Mesendoderm (in vitro differentiated cells): ENCODE measurements around the gene PAK5. TPM values are rescaled to one million over a fixed set of nuclear protein-coding genes. Genes with fewer than 3 reads are reported as not detected.

ENCODE experiments used
- DNase-seq: peaks from one replicate; pipeline ENCODE4 v3.0.0; 2013
- H2AK5ac ChIP-seq: 2 replicates; pipeline ENCODE4 v1.6.1; 2013; ENCODE audit warnings: low read length, inconsistent platforms
- H2BK120ac ChIP-seq: 2 replicates; pipeline ENCODE4 v1.6.1; 2013; ENCODE audit warnings: low read depth, mild to moderate bottlenecking, low read length, moderate library complexity, mixed read lengths
- H2BK15ac ChIP-seq: replicated peaks from 2 replicates; pipeline ENCODE4 v1.6.1; 2013; ENCODE audit warnings: low read depth, mild to moderate bottlenecking, moderate library complexity
- H2BK5ac ChIP-seq: 2 replicates; pipeline ENCODE4 v1.6.1; 2013; ENCODE audit warnings: low read length, inconsistent platforms
- H3K18ac ChIP-seq: 2 replicates; pipeline ENCODE4 v1.6.1; 2013; ENCODE audit warnings: mild to moderate bottlenecking, low read length, mixed read lengths
- H3K23ac ChIP-seq: one replicate; pipeline ENCODE4 v1.6.1; 2013; ENCODE audit warnings: low read length
- H3K27ac ChIP-seq: 2 replicates; pipeline ENCODE4 v1.5.1; 2013; ENCODE audit warnings: low read depth, mild to moderate bottlenecking, inconsistent platforms, low read length, moderate library complexity
- H3K27me3 ChIP-seq: 2 replicates; pipeline ENCODE4 v1.6.1; 2013; ENCODE audit warnings: low read length, control low read depth, mild to moderate bottlenecking, inconsistent platforms; ENCODE audit not compliant: insufficient read depth, poor library complexity
- H3K36me3 ChIP-seq: 2 replicates; pipeline ENCODE4 v1.6.1; 2013; ENCODE audit warnings: low read length, inconsistent platforms; ENCODE audit not compliant: control insufficient read depth, insufficient read depth
- H3K4ac ChIP-seq: one replicate; pipeline ENCODE4 v1.6.1; 2013; ENCODE audit warnings: low read depth, mild to moderate bottlenecking, low read length, moderate library complexity
- H3K4me1 ChIP-seq: 2 replicates; pipeline ENCODE4 v1.6.1; 2013; ENCODE audit warnings: low read depth, low read length, inconsistent platforms; ENCODE audit not compliant: control insufficient read depth
- H3K4me2 ChIP-seq: 2 replicates; pipeline ENCODE4 v1.6.1; 2013; ENCODE audit warnings: low read length
- H3K4me3 ChIP-seq: 2 replicates; pipeline ENCODE4 v1.5.1; 2013; ENCODE audit warnings: mild to moderate bottlenecking, low read length
- H3K56ac ChIP-seq: one replicate; pipeline ENCODE4 v1.6.1; 2013; ENCODE audit warnings: low read length
- H3K79me1 ChIP-seq: 2 replicates; pipeline ENCODE4 v1.6.1; 2013; ENCODE audit warnings: low read length, inconsistent platforms
- H3K79me2 ChIP-seq: 2 replicates; pipeline ENCODE4 v1.6.1; 2013; ENCODE audit warnings: mild to moderate bottlenecking, low read length; ENCODE audit not compliant: control insufficient read depth, insufficient read depth
- H3K9ac ChIP-seq: 2 replicates; pipeline ENCODE4 v1.6.1; 2013; ENCODE audit warnings: low read length, inconsistent platforms
- H4K5ac ChIP-seq: one replicate; pipeline ENCODE4 v1.6.1; 2013; ENCODE audit warnings: low read length
- H4K8ac ChIP-seq: one replicate; pipeline ENCODE4 v1.6.1; 2013; ENCODE audit warnings: low read depth, mild to moderate bottlenecking, control low read depth, low read length, moderate library complexity
- WGBS: extraction: QIAGEN DNeasy Blood & Tissue Kit; methylation state at CpG from one replicate; pipeline ENCODE4 v1.1.7; 2013; ENCODE audit warnings: low lambda C conversion rate, missing lambda C conversion rate; ENCODE audit not compliant: insufficient coverage; ENCODE audit errors: extremely low coverage; 5-methylcytosine and 5-hydroxymethylcytosine counted together
- polyA plus RNA-seq, 2 experiments: library from polyadenylated mRNA; stranded (reverse); fragments of 200-250 nt; gene quantifications; one replicate each; pipeline ENCODE4 v1.2.3, GENCODE V29; 2013

PAK5 gene
- polyA plus RNA-seq (2013, experiment 1 of 2), result 0.25 TPM
- 0.24 TPM for polyA plus RNA-seq (2013, experiment 2 of 2)

- no CpG with 5 or more reads among the region's 57 CpGs for WGBS
- no peak within 1 kb of the TSS for H4K8ac ChIP-seq
Observed at GRCh38 chr20:9838378-9839295, at the start of gene PAK5. Gene PAK5 (minus strand): TSS chr20:9839076. CDS start chr20:9644328, 194,748 bp downstream.

GRCh38 chr20:9887706-9888105, 48.8 kb upstream of the PAK5 start:
- H3K79me1 ChIP-seq, result no peaks in the 10 kb centered on the region
- no peak overlapping the region for H2BK15ac ChIP-seq
- H3K4me1 ChIP-seq, result no peaks in the 10 kb centered on the region
- no peak overlapping the region for H2BK5ac ChIP-seq
- H3K79me2 ChIP-seq, result no peaks in the 10 kb centered on the region
- no peak for DNase-seq
- no peaks in the 10 kb centered on the region for H3K27me3 ChIP-seq
- no peak overlapping the region for H3K23ac ChIP-seq
- H4K8ac ChIP-seq, result no peak overlapping the region
- H4K5ac ChIP-seq, result no peak overlapping the region
- H3K36me3 ChIP-seq, result no peaks in the 10 kb centered on the region
- no peak overlapping the region for H3K27ac ChIP-seq
- no peak overlapping the region for H3K18ac ChIP-seq
- no peak overlapping the region for H2BK120ac ChIP-seq
- no peak overlapping the region for H3K56ac ChIP-seq
- no peak overlapping the region for H3K4me2 ChIP-seq
- H3K9ac ChIP-seq, result no peak overlapping the region
- no peak overlapping the region for H3K4me3 ChIP-seq
- H3K4ac ChIP-seq, result no peak overlapping the region
- H2AK5ac ChIP-seq, result no peak overlapping the region

More at GRCh38 chr20:9838378-9839295, at the start of gene PAK5:
- Histone ChIP-seq H2AK5ac (no peak within 1 kb of the TSS), H3K18ac (peak within 1 kb of the TSS; percentile 8), H3K79me1 (no peaks in the 10 kb centered on the region), H3K4ac (no peak within 1 kb of the TSS), H3K23ac (no peak within 1 kb of the TSS), H4K5ac (no peak within 1 kb of the TSS), H3K56ac (peak within 1 kb of the TSS; percentile 25), H3K4me3 (peak within 1 kb of the TSS; percentile 55), H3K4me1 (peaks cover 4% of the 10 kb centered on the region), H3K4me2 (peak within 1 kb of the TSS; percentile 73), H3K9ac (peak within 1 kb of the TSS; percentile 30), H3K27ac (no peak within 1 kb of the TSS), H3K79me2 (no peaks in the 10 kb centered on the region), H2BK15ac (no peak within 1 kb of the TSS), H3K36me3 (no peaks in the 10 kb centered on the region), H3K27me3 (peaks cover 6% of the 10 kb centered on the region), H2BK120ac (no peak within 1 kb of the TSS), H2BK5ac (no peak within 1 kb of the TSS)
- peak; percentile 96 for DNase-seq

DNA sequence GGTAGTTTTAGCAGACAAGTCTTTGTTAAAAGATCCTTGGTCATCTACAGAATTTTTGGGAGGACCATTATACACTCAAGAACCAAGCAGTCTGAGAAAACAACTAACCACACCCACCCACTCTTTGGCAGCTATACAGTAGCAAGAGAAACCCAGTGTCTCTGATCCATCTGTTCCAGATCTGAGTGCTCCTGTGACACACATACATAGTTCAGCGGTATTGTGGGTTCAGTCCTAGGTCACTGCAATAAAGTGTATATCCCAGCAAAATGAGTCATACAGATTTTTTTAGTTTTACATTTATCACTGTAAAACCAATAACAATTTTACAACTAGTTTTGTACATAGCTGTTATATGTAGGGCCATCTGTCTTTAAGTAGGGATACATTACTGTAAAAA, 47.4 kb upstream of the PAK5 start:
- no peak for DNase-seq
- no peaks in the 10 kb centered on the region for H3K27me3 ChIP-seq
- no peak overlapping the region for H3K23ac ChIP-seq
- no peak overlapping the region for H2BK15ac ChIP-seq
- no CpG with 5 or more reads among the region's 1 CpG for whole genome bisulfite sequencing
- no peaks in the 10 kb centered on the region for H3K79me2 ChIP-seq
- H3K18ac ChIP-seq, result no peak overlapping the region
- no peak overlapping the region for H3K9ac ChIP-seq
- no peak overlapping the region for H3K4ac ChIP-seq
- H2AK5ac ChIP-seq, result no peak overlapping the region
- no peak overlapping the region for H3K56ac ChIP-seq
- H3K4me1 ChIP-seq, result no peaks in the 10 kb centered on the region
- H2BK120ac ChIP-seq, result no peak overlapping the region
- no peak overlapping the region for H4K8ac ChIP-seq
- H4K5ac ChIP-seq, result no peak overlapping the region
- no peaks in the 10 kb centered on the region for H3K36me3 ChIP-seq
- H3K4me3 ChIP-seq, result no peak overlapping the region
- H3K27ac ChIP-seq, result no peak overlapping the region
- H2BK5ac ChIP-seq, result no peak overlapping the region
- no peak overlapping the region for H3K4me2 ChIP-seq
- H3K79me1 ChIP-seq, result no peaks in the 10 kb centered on the region

- no CpG with 5 or more reads among the region's 2 CpGs for WGBS
- Histone ChIP-seq H2BK5ac (no peak overlapping the region), H3K23ac (no peak overlapping the region), H3K79me2 (no peaks in the 10 kb centered on the region), H3K4me2 (no peak overlapping the region), H2BK120ac (no peak overlapping the region), H3K4me3 (no peak overlapping the region), H3K18ac (no peak overlapping the region), H3K4ac (no peak overlapping the region), H3K27ac (no peak overlapping the region), H3K56ac (no peak overlapping the region), H3K4me1 (no peaks in the 10 kb centered on the region), H4K5ac (no peak overlapping the region), H2BK15ac (no peak overlapping the region), H4K8ac (no peak overlapping the region), H3K27me3 (no peaks in the 10 kb centered on the region), H3K79me1 (no peaks in the 10 kb centered on the region), H3K36me3 (no peaks in the 10 kb centered on the region), H3K9ac (no peak overlapping the region), H2AK5ac (no peak overlapping the region)
- peak; percentile 28 for DNase-seq
Observed at GRCh38 chr20:9884666-9885065, 45.8 kb upstream of the PAK5 start.

GRCh38 chr20:9884061-9884460, 45.2 kb upstream of the PAK5 start:
- no peak overlapping the region for H3K4ac ChIP-seq
- no peaks in the 10 kb centered on the region for H3K27me3 ChIP-seq
- no peaks in the 10 kb centered on the region for H3K36me3 ChIP-seq
- H3K79me2 ChIP-seq, result no peaks in the 10 kb centered on the region
- no peaks in the 10 kb centered on the region for H3K79me1 ChIP-seq
- H3K9ac ChIP-seq, result no peak overlapping the region
- no peak overlapping the region for H4K5ac ChIP-seq
- H2AK5ac ChIP-seq, result no peak overlapping the region
- no peak overlapping the region for H3K4me2 ChIP-seq
- H3K56ac ChIP-seq, result no peak overlapping the region
- no peak overlapping the region for H2BK120ac ChIP-seq
- peak; percentile 27 for DNase-seq
- no peak overlapping the region for H2BK5ac ChIP-seq
- H3K18ac ChIP-seq, result no peak overlapping the region
- no peak overlapping the region for H2BK15ac ChIP-seq
- WGBS, result no CpG with 5 or more reads among the region's 1 CpG
- H4K8ac ChIP-seq, result no peak overlapping the region
- no peak overlapping the region for H3K27ac ChIP-seq
- H3K4me1 ChIP-seq, result no peaks in the 10 kb centered on the region
- H3K23ac ChIP-seq, result no peak overlapping the region
- no peak overlapping the region for H3K4me3 ChIP-seq
